Lower lobe of right lung (tissue), 2 donors: ENCODE data around the gene SH3PXD2A. TPM values are rescaled to one million over a fixed set of nuclear protein-coding genes. Genes with fewer than 3 reads are reported as not detected.

Experiments
- ATAC-seq, 2 donors: fragments of 200-7000 bp; cut with Tn5 transposase; one replicate each; pipeline ENCODE4 v1.9.1; 2020 to 2022; ENCODE audit warnings: mild to moderate bottlenecking in 2 of 2, moderate library complexity in 2 of 2
- DNase-seq: peaks from one replicate; pipeline ENCODE4 v3.0.0-alpha.2; 2020
- H3K27ac ChIP-seq: fragments of 200-600 bp; one replicate; pipeline ENCODE4 v1.8.0; 2022
- H3K27me3 ChIP-seq: fragments of 200-600 bp; one replicate; pipeline ENCODE4 v1.8.0; 2022; ENCODE audit warnings: low read depth
- H3K36me3 ChIP-seq: fragments of 200-600 bp; one replicate; pipeline ENCODE4 v1.8.0; 2022; ENCODE audit warnings: mild to moderate bottlenecking
- H3K4me1 ChIP-seq: fragments of 200-600 bp; one replicate; pipeline ENCODE4 v1.8.0; 2022
- H3K4me3 ChIP-seq: fragments of 200-600 bp; one replicate; pipeline ENCODE4 v1.8.0; 2022; ENCODE audit warnings: mild to moderate bottlenecking
- H3K9me3 ChIP-seq: fragments of 200-600 bp; one replicate; pipeline ENCODE4 v1.8.0; 2022
- CTCF ChIP-seq: fragments of 200-600 bp; IDR thresholded peaks from one replicate; pipeline ENCODE4 v1.8.0; 2022; ENCODE audit warnings: antibody characterized with exemption, mild to moderate bottlenecking
- intact Hi-C: fragments of 100-400 bp; cut with DNase I; formaldehyde crosslinking; loops from one replicate; pipeline ENCODE4 v1.11.0; 2022
- total RNA-seq: library from RNA; stranded (reverse); fragmentation: NEBNext Ultra II Directional; extraction: Animal tissue kit (Norgen Biotek cat#: 25700); gene quantifications from one replicate; pipeline ENCODE4 v1.2.1, GENCODE V29; 2021
- donor health status: DM: no; HTN: yes; CAD: no; lungs with severe emphysema.

The SH3PXD2A gene
- total RNA-seq, 1 donor from 2014 or later: 34.8 TPM

GRCh38 chr10:103737735-103738367 is 117.5 kb downstream of the SH3PXD2A start:
- intact Hi-C loops: no loop called here
- Histone ChIP-seq H3K36me3 (no peaks in the 10 kb centered on the region), H3K27ac (no peak overlapping the region), H3K4me3 (no peak overlapping the region), H3K9me3 (no peaks in the 10 kb centered on the region), H3K27me3 (no peaks in the 10 kb centered on the region), H3K4me1 (peaks cover 28% of the 10 kb centered on the region)
- ATAC-seq (no peak), DNase-seq (no peak)
- TF ChIP-seq CTCF: no peak

- Histone ChIP-seq H3K27me3 (no peaks in the 10 kb centered on the region), H3K4me3 (no peak overlapping the region), H3K4me1 (peaks cover 34% of the 10 kb centered on the region), H3K9me3 (no peaks in the 10 kb centered on the region), H3K36me3 (no peaks in the 10 kb centered on the region), H3K27ac (no peak overlapping the region)
- no peak for TF ChIP-seq CTCF
- DNase-seq (no peak), ATAC-seq (no peak)
- intact Hi-C loops: no loop called here
These were observed 118.6 kb downstream of the SH3PXD2A start for GRCh38 chr10:103736763-103737162.

GRCh38 chr10:103736044-103736443 is 119.3 kb downstream of the SH3PXD2A start:
- no peak overlapping the region for H3K4me3 ChIP-seq
- no peaks in the 10 kb centered on the region for H3K36me3 ChIP-seq
- H3K27ac ChIP-seq: no peak overlapping the region
- peaks cover 34% of the 10 kb centered on the region for H3K4me1 ChIP-seq
- no peaks in the 10 kb centered on the region for H3K9me3 ChIP-seq
- no peak for DNase-seq
- H3K27me3 ChIP-seq: no peaks in the 10 kb centered on the region
- intact Hi-C loops: no loop called here
- TF ChIP-seq CTCF: no peak
- no peak for ATAC-seq

- intact Hi-C loops: no loop called here
- Histone ChIP-seq H3K9me3 (no peaks in the 10 kb centered on the region), H3K4me3 (no peak overlapping the region), H3K4me1 (peaks cover 23% of the 10 kb centered on the region), H3K36me3 (no peaks in the 10 kb centered on the region), H3K27ac (no peak overlapping the region), H3K27me3 (no peaks in the 10 kb centered on the region)
- no peak for TF ChIP-seq CTCF
- DNase-seq (no peak), ATAC-seq (no peak)
These were observed 120.6 kb downstream of the SH3PXD2A start for GRCh38 chr10:103734731-103735130.

- Histone ChIP-seq H3K9me3 (no peaks in the 10 kb centered on the region), H3K4me3 (no peak overlapping the region), H3K27ac (no peak overlapping the region), H3K36me3 (no peaks in the 10 kb centered on the region), H3K4me1 (peaks cover 9% of the 10 kb centered on the region), H3K27me3 (no peaks in the 10 kb centered on the region)
- DNase-seq (no peak), ATAC-seq (no peak)
- no peak for TF ChIP-seq CTCF
- intact Hi-C loops: no loop called here
These were observed 122.3 kb downstream of the SH3PXD2A start for GRCh38 chr10:103733045-103733419.
